Kasumi-1 (cell line): ENCODE data around the gene PAX1.

Source experiments
- DNase-seq, 2 experiments: peaks; one replicate each; lab custom pipeline; 2025; lab: John Stamatoyannopoulos, UW

PAX1 gene

GRCh38 chr20:21703717-21704407 is 1.6 kb upstream of the PAX1 start:
- no peak for DNase-seq

- no peak for DNase-seq
Observed at GRCh38 chr20:21704408-21705385, 767 bp upstream of the PAX1 start.

- DNase-seq = no peak
Observed at GRCh38 chr20:21706261-21707195, 1.1 kb downstream of the PAX1 start.

- DNase-seq = no peak
Observed at GRCh38 chr20:21707267-21707666, 1.8 kb downstream of the PAX1 start.

- DNase-seq = no peak
Observed at GRCh38 chr20:21707999-21708737, 2.7 kb downstream of the PAX1 start.

GRCh38 chr20:21708738-21709534 is 3.5 kb downstream of the PAX1 start:
- no peak for DNase-seq

GRCh38 chr20:21709535-21709904 is 4.1 kb downstream of the PAX1 start:
- no peak for DNase-seq

GRCh38 chr20:21710341-21710740 is 4.9 kb downstream of the PAX1 start:
- DNase-seq = no peak

- no peak for DNase-seq
Observed at GRCh38 chr20:21710863-21711431, 5.5 kb downstream of the PAX1 start.

- no peak for DNase-seq
Observed at GRCh38 chr20:21712443-21713059, 7.1 kb downstream of the PAX1 start.

GRCh38 chr20:21713470-21713869 is 8.0 kb downstream of the PAX1 start:
- no peak for DNase-seq

- DNase-seq = no peak
Observed at GRCh38 chr20:21713901-21714296, 8.4 kb downstream of the PAX1 start.

- no peak for DNase-seq
Observed at GRCh38 chr20:21714297-21715192, 9.1 kb downstream of the PAX1 start.

- DNase-seq = no peak
Observed at GRCh38 chr20:21715193-21715881, 9.9 kb downstream of the PAX1 start.

GRCh38 chr20:21719592-21720214 is 14.2 kb downstream of the PAX1 start:
- DNase-seq = peak; percentile 62 to 68

GRCh38 chr20:21725892-21726291 is 20.4 kb downstream of the PAX1 start:
- no peak for DNase-seq

- no peak for DNase-seq
Observed at GRCh38 chr20:21729316-21729715, 23.9 kb downstream of the PAX1 start.

- no peak for DNase-seq
Observed at GRCh38 chr20:21739161-21739560, 33.7 kb downstream of the PAX1 start.
